Cardiac muscle cell (in vitro differentiated cells and primary cell): ENCODE measurements around the gene NCAM1. TPM values are rescaled to one million over a fixed set of nuclear protein-coding genes. Genes with fewer than 3 reads are reported as not detected.

Experiments used
- DNase-seq, 2 donors: peaks; one replicate each; pipeline versions ENCODE4 v3.0.0 to v3.0.0-alpha.2; 2010 to 2017; ENCODE audit warnings: low read depth in 1 of 2, low spot score in 1 of 2
- H3K27ac ChIP-seq: fragments of 200-600 bp; sonication (generic); 2 replicates; pipeline ENCODE4 v1.5.1; 2016
- H3K27me3 ChIP-seq: fragments of 200-600 bp; sonication (generic); 2 replicates; pipeline ENCODE4 v1.6.0; 2016; ENCODE audit warnings: control low read depth
- H3K36me3 ChIP-seq: fragments of 200-600 bp; sonication (generic); 2 replicates; pipeline ENCODE4 v1.5.1; 2016; ENCODE audit warnings: control low read depth
- H3K4me1 ChIP-seq: fragments of 200-600 bp; sonication (generic); 2 replicates; pipeline ENCODE4 v1.8.1; 2017; ENCODE audit warnings: low read depth, mild to moderate bottlenecking, mixed run types
- H3K4me3 ChIP-seq: fragments of 200-600 bp; sonication (generic); 2 replicates; pipeline ENCODE4 v1.5.1; 2016; ENCODE audit warnings: mild to moderate bottlenecking
- H3K9me3 ChIP-seq: fragments of 200-600 bp; sonication (generic); 2 replicates; pipeline ENCODE4 v1.5.1; 2017; ENCODE audit warnings: low read depth, mild to moderate bottlenecking, control low read depth
- polyA plus RNA-seq: library from polyadenylated mRNA; unstranded; fragments of >200 nt; fragmentation: Nextera tagmentation; extraction: Ambion mirVana; gene quantifications from 2 replicates; pipeline ENCODE4 v1.2.1, GENCODE V29; 2016
- total RNA-seq: library from RNA; depleted of rRNA; stranded (reverse); fragments of >200 nt; gene quantifications from 2 replicates; pipeline ENCODE4 v1.2.3, GENCODE V29; 2016
- TF ChIP-seq, protein P1 (sequence below): IDR thresholded peaks from 2 replicates; pipeline ENCODE4 v1.5.1; 2012; ENCODE audit warnings: low read depth, mild to moderate bottlenecking, low read length

NCAM1 gene
- total and polyA plus RNA-seq, 2 experiments from 2014 or later: 61.9 to 203 TPM

GRCh38 chr11:113253406-113253805 lies 292.2 kb downstream of the NCAM1 start:
- H3K4me3 ChIP-seq: no peak overlapping the region
- no peak overlapping the region for H3K27ac ChIP-seq
- TF ChIP-seq, protein P1, sequence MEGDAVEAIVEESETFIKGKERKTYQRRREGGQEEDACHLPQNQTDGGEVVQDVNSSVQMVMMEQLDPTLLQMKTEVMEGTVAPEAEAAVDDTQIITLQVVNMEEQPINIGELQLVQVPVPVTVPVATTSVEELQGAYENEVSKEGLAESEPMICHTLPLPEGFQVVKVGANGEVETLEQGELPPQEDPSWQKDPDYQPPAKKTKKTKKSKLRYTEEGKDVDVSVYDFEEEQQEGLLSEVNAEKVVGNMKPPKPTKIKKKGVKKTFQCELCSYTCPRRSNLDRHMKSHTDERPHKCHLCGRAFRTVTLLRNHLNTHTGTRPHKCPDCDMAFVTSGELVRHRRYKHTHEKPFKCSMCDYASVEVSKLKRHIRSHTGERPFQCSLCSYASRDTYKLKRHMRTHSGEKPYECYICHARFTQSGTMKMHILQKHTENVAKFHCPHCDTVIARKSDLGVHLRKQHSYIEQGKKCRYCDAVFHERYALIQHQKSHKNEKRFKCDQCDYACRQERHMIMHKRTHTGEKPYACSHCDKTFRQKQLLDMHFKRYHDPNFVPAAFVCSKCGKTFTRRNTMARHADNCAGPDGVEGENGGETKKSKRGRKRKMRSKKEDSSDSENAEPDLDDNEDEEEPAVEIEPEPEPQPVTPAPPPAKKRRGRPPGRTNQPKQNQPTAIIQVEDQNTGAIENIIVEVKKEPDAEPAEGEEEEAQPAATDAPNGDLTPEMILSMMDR: no peak
- no peaks in the 10 kb centered on the region for H3K9me3 ChIP-seq
- peaks cover 13% of the 10 kb centered on the region for H3K4me1 ChIP-seq
- no peaks in the 10 kb centered on the region for H3K27me3 ChIP-seq
- no peak for DNase-seq
- no peaks in the 10 kb centered on the region for H3K36me3 ChIP-seq

GRCh38 chr11:113255096-113255495 lies 293.9 kb downstream of the NCAM1 start:
- H3K36me3 ChIP-seq: peaks cover 2% of the 10 kb centered on the region
- H3K4me3 ChIP-seq: no peak overlapping the region
- H3K9me3 ChIP-seq: no peaks in the 10 kb centered on the region
- no peaks in the 10 kb centered on the region for H3K27me3 ChIP-seq
- peaks cover 13% of the 10 kb centered on the region for H3K4me1 ChIP-seq
- TF ChIP-seq, protein P1: no peak
- no peak overlapping the region for H3K27ac ChIP-seq
- DNase-seq: no peak

- TF ChIP-seq, protein P1: no peak
- Histone ChIP-seq H3K4me1 (peaks cover 13% of the 10 kb centered on the region), H3K4me3 (no peak overlapping the region), H3K27me3 (no peaks in the 10 kb centered on the region), H3K36me3 (peaks cover 7% of the 10 kb centered on the region), H3K27ac (peak overlapping the region; percentile 68), H3K9me3 (no peaks in the 10 kb centered on the region)
- DNase-seq: no peak
Observed at GRCh38 chr11:113255741-113256140, 294.5 kb downstream of the NCAM1 start.

DNA sequence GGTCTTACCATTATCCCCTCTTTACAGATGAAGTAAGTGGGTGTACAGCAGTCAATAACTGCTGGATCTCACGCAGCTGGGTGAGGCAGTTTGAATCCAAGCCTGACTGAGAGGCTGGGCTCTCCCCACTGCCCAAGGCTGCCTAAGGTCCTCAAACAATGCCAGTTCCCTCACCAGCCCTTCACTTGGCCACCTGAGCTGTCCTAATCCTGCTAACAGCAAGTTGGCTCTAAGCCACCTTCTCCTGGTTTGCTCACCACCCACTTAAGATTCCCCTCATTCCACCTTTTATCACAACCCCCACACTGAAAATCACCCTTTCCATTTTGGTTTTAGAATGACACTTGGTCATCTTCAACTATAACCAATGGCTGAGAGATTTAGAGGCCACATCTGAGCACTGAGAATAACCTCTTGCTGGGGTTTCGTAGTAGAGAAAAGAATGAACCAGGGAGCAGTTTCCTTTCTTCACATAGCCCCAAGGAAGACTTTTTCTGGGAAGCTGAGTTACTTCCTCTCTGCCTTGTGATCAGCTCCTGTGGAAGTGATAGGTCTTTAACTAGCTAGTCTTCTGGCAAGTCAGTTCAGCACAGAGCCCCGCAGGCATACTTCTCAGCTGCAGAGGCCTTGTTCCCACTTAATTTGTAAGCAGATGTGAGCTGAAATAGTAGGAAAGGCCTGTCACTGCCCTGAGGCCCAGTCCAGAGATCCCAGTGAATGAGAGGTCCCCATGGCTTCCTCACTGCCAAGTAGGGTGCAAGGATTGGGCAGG lies 295.4 kb downstream of the NCAM1 start:
- Histone ChIP-seq H3K36me3 (peaks cover 15% of the 10 kb centered on the region), H3K4me1 (peaks cover 13% of the 10 kb centered on the region), H3K9me3 (no peaks in the 10 kb centered on the region), H3K4me3 (no peak overlapping the region), H3K27me3 (no peaks in the 10 kb centered on the region), H3K27ac (peak overlapping the region; percentile 68)
- peak in 1 of 2 donors; percentile 68 for DNase-seq
- TF ChIP-seq, protein P1: no peak

- TF ChIP-seq, protein P1: no peak
- Histone ChIP-seq H3K36me3 (peaks cover 15% of the 10 kb centered on the region), H3K9me3 (no peaks in the 10 kb centered on the region), H3K27me3 (no peaks in the 10 kb centered on the region), H3K27ac (no peak overlapping the region), H3K4me3 (no peak overlapping the region), H3K4me1 (peaks cover 13% of the 10 kb centered on the region)
- no peak for DNase-seq
Observed at GRCh38 chr11:113260096-113260425, 298.8 kb downstream of the NCAM1 start.
